HepG2 (cell line): ENCODE data around the gene RGS1. TPM values are rescaled to one million over a fixed set of nuclear protein-coding genes. Genes with fewer than 3 reads are reported as not detected.

Source experiments
- ATAC-seq: fragments of 200-7000 bp; cut with Tn5 transposase; 3 replicates; pipeline ENCODE4 v1.9.1; 2020; ENCODE audit warnings: mild to moderate bottlenecking, moderate library complexity
- BruUV-seq: library from RNA; stranded (reverse); fragments of 400-500 nt; replicated peaks from 2 replicates; lab custom pipeline; 2021; lab: Mats Ljungman, UMichigan
- CTCF ChIA-PET: fragments of 300-600 bp; formaldehyde crosslinking; extraction: SDS; loops from one replicate; lab custom pipeline; 2021; ENCODE audit warnings: low total read pairs, inconsistent platforms, low intra/inter-chr PET ratio; lab: Yijun Ruan, JAX
- POLR2A ChIA-PET: fragments of 350-600 bp; sonication (Branson Sonifier 250); formaldehyde crosslinking; loops from one replicate; lab custom pipeline; 2020; ENCODE audit warnings: antibody characterized with exemption, inconsistent platforms; lab: Yijun Ruan, JAX
- DNase-seq: peaks from one replicate; pipeline ENCODE4 v3.0.0-alpha.2; 2015; ENCODE audit warnings: low spot score
- FAIRE-seq: peaks from 3 replicates; lab custom pipeline; 2011; peaks lifted over from hg19 to GRCh38; lab: Jason Lieb, UNC
- H2AFZ ChIP-seq: one replicate; pipeline ENCODE4 v1.6.1; 2011; ENCODE audit warnings: low read length, inconsistent platforms
- H3K27ac ChIP-seq: fragments of 300-600 bp; 3 replicates; pipeline ENCODE4 v1.8.0; 2011; ENCODE audit warnings: mixed run types, mild to moderate bottlenecking, mixed read lengths, low read length, inconsistent platforms; ENCODE audit not compliant: insufficient read depth; ENCODE audit errors: extremely low read length
- H3K27me3 ChIP-seq, 2 experiments: fragments of 200-600 bp in 1 of 2; 2 replicates in 1 of 2; 3 replicates in 1 of 2; pipeline versions ENCODE4 v1.6.0 to v1.8.0; 2011; ENCODE audit warnings: low read length in 2 of 2, mild to moderate bottlenecking in 2 of 2, moderate library complexity in 2 of 2, inconsistent platforms in 1 of 2; ENCODE audit not compliant: insufficient read depth in 2 of 2, control insufficient read depth in 1 of 2
- H3K36me3 ChIP-seq, 2 experiments: fragments of 200-600 bp in 1 of 2; replicated peaks in 1 of 2; 2 replicates in 1 of 2; 3 replicates in 1 of 2; pipeline versions ENCODE4 v1.5.1 to v1.8.0; 2011; ENCODE audit warnings: low read length in 2 of 2, inconsistent platforms in 1 of 2; ENCODE audit not compliant: insufficient read depth in 2 of 2, control insufficient read depth in 1 of 2
- H3K4me1 ChIP-seq: 2 replicates; pipeline ENCODE4 v1.5.1; 2012; ENCODE audit warnings: low read length, inconsistent platforms; ENCODE audit not compliant: insufficient read depth
- H3K4me2 ChIP-seq: 2 replicates; pipeline ENCODE4 v1.6.0; 2011; ENCODE audit warnings: low read depth, low read length, inconsistent platforms
- H3K4me3 ChIP-seq, 3 experiments: fragments of 200-600 bp in 1 of 3; sonication (generic), shearing (Covaris generic) in 1 of 3; replicated peaks in 1 of 3; 2 replicates each; pipeline ENCODE4 v1.5.1; 2011 to 2016; ENCODE audit warnings: low read length in 3 of 3, inconsistent platforms in 2 of 3, low read depth in 2 of 3, mild to moderate bottlenecking in 2 of 3, control low read depth in 1 of 3, mixed read lengths in 1 of 3; ENCODE audit not compliant: insufficient read depth in 1 of 3
- H3K79me2 ChIP-seq: one replicate; pipeline ENCODE4 v1.6.1; 2011; ENCODE audit warnings: low read length, inconsistent platforms; ENCODE audit not compliant: insufficient read depth
- H3K9ac ChIP-seq: 2 replicates; pipeline ENCODE4 v1.6.0; 2011; ENCODE audit warnings: mild to moderate bottlenecking, low read depth, low read length, inconsistent platforms; ENCODE audit not compliant: insufficient read depth
- H3K9me3 ChIP-seq: 2 replicates; pipeline ENCODE4 v1.5.1; 2012; ENCODE audit warnings: mild to moderate bottlenecking, low read length
- H4K20me1 ChIP-seq: 2 replicates; pipeline ENCODE4 v1.6.0; 2011; ENCODE audit warnings: inconsistent platforms, mild to moderate bottlenecking, low read length, moderate library complexity; ENCODE audit not compliant: insufficient read depth
- GFI1 ChIP-seq: sonication (generic); formaldehyde crosslinking; IDR thresholded peaks from 2 replicates; pipeline ENCODE4 v1.5.0; 2020; ENCODE audit warnings: missing genetic modification reagents, mild to moderate bottlenecking, borderline replicate concordance
- HDAC1 ChIP-seq: sonication (generic); formaldehyde crosslinking; IDR thresholded peaks from 2 replicates; pipeline ENCODE4 v1.5.1; 2020; ENCODE audit warnings: mild to moderate bottlenecking, missing genetic modification reagents
- JARID2 ChIP-seq: sonication (generic); formaldehyde crosslinking; IDR thresholded peaks from 2 replicates; pipeline ENCODE4 v1.8.1; 2023; ENCODE audit warnings: missing genetic modification reagents, inconsistent platforms; ENCODE audit not compliant: insufficient replicate concordance
- KDM4B ChIP-seq: sonication (generic); formaldehyde crosslinking; IDR thresholded peaks from 2 replicates; pipeline ENCODE4 v1.4.0; 2020; ENCODE audit warnings: missing genetic modification reagents
- ZNF333 ChIP-seq: sonication (generic); formaldehyde crosslinking; IDR thresholded peaks from 2 replicates; pipeline ENCODE4 v1.4.0; 2020; ENCODE audit warnings: mild to moderate bottlenecking, missing genetic modification reagents, borderline replicate concordance
- WGBS: methylation state at CpG from one replicate; pipeline ENCODE4 v1.1.6; 2017; ENCODE audit warnings: low lambda C conversion rate; 5-methylcytosine and 5-hydroxymethylcytosine counted together
- in situ Hi-C: cut with HindIII; loops from 2 replicates; pipeline ENCODE4 v1.10.0; 2017; ENCODE audit warnings: low pct_unique_long_range_greater_than_20kb; ENCODE audit not compliant: extremely low pct_ligation_motif_present
- intact Hi-C: fragments of 100-400 bp; cut with micrococcal nuclease; formaldehyde crosslinking; loops from one replicate; pipeline ENCODE4 v1.10.0; 2022; ENCODE audit not compliant: unreplicated experiment
- polyA plus RNA-seq, 8 experiments: library from polyadenylated mRNA; depleted of rRNA in 3 of 8; stranded (reverse) in 7 of 8; unstranded in 1 of 8; fragments of >200 nt; fragmentation: Illumina TruSeq in 4 of 8; extraction: Trizol in 4 of 8; gene quantifications; 2 replicates each; pipeline versions ENCODE4 v1.2.1 to v1.2.3, GENCODE V29; 2011 to 2016; ENCODE audit warnings: low read depth in 4 of 8, missing spikeins in 1 of 8, mixed read lengths in 1 of 8; ENCODE audit not compliant: insufficient read depth in 1 of 8
- total RNA-seq, 5 experiments: library from RNA; depleted of rRNA; stranded (reverse); fragments of >200 nt; fragmentation: Illumina TruSeq; extraction: Trizol; gene quantifications; 2 replicates each; pipeline ENCODE4 v1.2.3, GENCODE V29; 2016; ENCODE audit warnings: low read depth in 1 of 5
- TF ChIP-seq, protein P1 (sequence below): sonication (generic); formaldehyde crosslinking; IDR thresholded peaks from 2 replicates; pipeline ENCODE4 v1.5.0; 2020; ENCODE audit warnings: missing genetic modification reagents
- TF ChIP-seq, protein P2 (sequence below): sonication (generic); formaldehyde crosslinking; IDR thresholded peaks from 2 replicates; pipeline ENCODE4 v1.4.0; 2020; ENCODE audit warnings: missing genetic modification reagents
- TF ChIP-seq, protein P3 (sequence below): sonication (generic); formaldehyde crosslinking; IDR thresholded peaks from 2 replicates; pipeline ENCODE4 v1.4.0; 2020; ENCODE audit warnings: missing genetic modification reagents
- TF ChIP-seq, protein P4 (sequence below), 2 experiments: fragments of 450-650 bp in 1 of 2; sonication (generic) in 1 of 2; formaldehyde crosslinking; IDR thresholded peaks; 2 replicates each; pipeline versions ENCODE4 v1.5.0 to v1.8.0; 2020 to 2022; ENCODE audit warnings: mild to moderate bottlenecking in 1 of 2, missing genetic modification reagents in 1 of 2
- TF ChIP-seq, protein P5 (sequence below): sonication (generic); formaldehyde crosslinking; IDR thresholded peaks from 2 replicates; pipeline ENCODE4 v1.8.1; 2023; ENCODE audit warnings: mild to moderate bottlenecking, missing genetic modification reagents, borderline replicate concordance
- TF ChIP-seq, protein P6 (sequence below): sonication (generic); formaldehyde crosslinking; conservative IDR thresholded peaks from 2 replicates; pipeline ENCODE4 v1.4.0; 2020; ENCODE audit warnings: mild to moderate bottlenecking, missing genetic modification reagents, moderate library complexity

The RGS1 gene
- total and polyA plus RNA-seq, 2 of the 13 experiments (the other 11 are each of a cell fraction or from before 2014, with no cell fraction given) = not detected

DNA sequence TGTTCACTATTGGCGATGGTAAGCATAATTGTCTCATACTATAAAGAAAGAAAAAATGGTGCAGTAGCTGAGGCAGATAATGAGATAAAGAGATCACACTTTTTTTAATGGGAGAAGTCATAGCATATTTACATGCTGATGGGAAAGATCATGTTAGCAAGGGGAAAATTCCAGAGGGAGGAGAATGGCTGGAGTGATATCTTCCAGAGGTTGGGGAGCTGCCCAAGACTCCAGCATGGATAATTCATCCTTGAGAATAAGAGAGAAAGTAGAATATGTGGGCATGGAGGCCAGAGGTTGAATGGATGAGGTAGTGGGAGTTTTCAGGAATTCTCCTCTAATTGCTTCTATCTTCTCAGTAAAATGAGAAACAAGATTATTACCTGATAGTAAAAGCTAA is 45.8 kb upstream of the RGS1 start (continued):
- TF ChIP-seq, protein P1, sequence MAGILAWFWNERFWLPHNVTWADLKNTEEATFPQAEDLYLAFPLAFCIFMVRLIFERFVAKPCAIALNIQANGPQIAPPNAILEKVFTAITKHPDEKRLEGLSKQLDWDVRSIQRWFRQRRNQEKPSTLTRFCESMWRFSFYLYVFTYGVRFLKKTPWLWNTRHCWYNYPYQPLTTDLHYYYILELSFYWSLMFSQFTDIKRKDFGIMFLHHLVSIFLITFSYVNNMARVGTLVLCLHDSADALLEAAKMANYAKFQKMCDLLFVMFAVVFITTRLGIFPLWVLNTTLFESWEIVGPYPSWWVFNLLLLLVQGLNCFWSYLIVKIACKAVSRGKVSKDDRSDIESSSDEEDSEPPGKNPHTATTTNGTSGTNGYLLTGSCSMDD (CRISPR knock-in tag) = no peak
- no peak for TF ChIP-seq KDM4B (CRISPR knock-in tag)
- TF ChIP-seq, all 625 proteins: peak for 0

DNA sequence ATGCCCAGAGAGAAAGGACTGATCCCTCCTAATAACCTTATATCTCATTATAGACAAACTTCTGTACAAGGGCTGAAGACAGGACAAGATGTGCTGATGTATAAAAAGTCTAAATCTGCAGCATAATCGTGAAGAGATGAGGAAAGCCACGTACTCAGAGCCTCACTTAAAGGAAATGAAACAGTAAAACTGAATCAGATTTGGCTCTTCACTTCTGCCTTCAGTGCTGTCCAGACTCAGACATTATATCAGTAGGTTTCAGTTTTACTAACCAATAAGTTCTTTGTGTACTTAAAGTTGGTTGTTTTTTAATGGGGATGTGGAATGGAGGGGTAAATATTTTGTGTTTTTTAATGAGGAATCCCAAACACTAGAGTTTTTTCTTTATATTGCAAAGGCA is 45.3 kb upstream of the RGS1 start:
- H3K27ac ChIP-seq = no peak overlapping the region
- no TSS peak for BruUV-seq
- 18% methylated on average over 2 of the region's 2 CpGs for WGBS
- H3K79me2 ChIP-seq = no peaks in the 10 kb centered on the region
- in situ Hi-C loops (no loop called here), intact Hi-C loops (no loop called here)
- H4K20me1 ChIP-seq = no peaks in the 10 kb centered on the region
- H3K27me3 ChIP-seq = no peaks in the 10 kb centered on the region; a peak in 1 of 5 replicates
- TF ChIP-seq, protein P2, sequence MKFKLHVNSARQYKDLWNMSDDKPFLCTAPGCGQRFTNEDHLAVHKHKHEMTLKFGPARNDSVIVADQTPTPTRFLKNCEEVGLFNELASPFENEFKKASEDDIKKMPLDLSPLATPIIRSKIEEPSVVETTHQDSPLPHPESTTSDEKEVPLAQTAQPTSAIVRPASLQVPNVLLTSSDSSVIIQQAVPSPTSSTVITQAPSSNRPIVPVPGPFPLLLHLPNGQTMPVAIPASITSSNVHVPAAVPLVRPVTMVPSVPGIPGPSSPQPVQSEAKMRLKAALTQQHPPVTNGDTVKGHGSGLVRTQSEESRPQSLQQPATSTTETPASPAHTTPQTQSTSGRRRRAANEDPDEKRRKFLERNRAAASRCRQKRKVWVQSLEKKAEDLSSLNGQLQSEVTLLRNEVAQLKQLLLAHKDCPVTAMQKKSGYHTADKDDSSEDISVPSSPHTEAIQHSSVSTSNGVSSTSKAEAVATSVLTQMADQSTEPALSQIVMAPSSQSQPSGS (CRISPR knock-in tag) = no peak
- TF ChIP-seq, protein P3, sequence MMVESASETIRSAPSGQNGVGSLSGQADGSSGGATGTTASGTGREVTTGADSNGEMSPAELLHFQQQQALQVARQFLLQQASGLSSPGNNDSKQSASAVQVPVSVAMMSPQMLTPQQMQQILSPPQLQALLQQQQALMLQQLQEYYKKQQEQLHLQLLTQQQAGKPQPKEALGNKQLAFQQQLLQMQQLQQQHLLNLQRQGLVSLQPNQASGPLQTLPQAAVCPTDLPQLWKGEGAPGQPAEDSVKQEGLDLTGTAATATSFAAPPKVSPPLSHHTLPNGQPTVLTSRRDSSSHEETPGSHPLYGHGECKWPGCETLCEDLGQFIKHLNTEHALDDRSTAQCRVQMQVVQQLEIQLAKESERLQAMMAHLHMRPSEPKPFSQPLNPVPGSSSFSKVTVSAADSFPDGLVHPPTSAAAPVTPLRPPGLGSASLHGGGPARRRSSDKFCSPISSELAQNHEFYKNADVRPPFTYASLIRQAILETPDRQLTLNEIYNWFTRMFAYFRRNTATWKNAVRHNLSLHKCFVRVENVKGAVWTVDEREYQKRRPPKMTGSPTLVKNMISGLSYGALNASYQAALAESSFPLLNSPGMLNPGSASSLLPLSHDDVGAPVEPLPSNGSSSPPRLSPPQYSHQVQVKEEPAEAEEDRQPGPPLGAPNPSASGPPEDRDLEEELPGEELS (CRISPR knock-in tag) = no peak
- TF ChIP-seq HDAC1 (CRISPR knock-in tag) (no peak), JARID2 (CRISPR knock-in tag) (no peak), ZNF333 (CRISPR knock-in tag) (no peak), GFI1 (no peak)
- TF ChIP-seq, protein P4, sequence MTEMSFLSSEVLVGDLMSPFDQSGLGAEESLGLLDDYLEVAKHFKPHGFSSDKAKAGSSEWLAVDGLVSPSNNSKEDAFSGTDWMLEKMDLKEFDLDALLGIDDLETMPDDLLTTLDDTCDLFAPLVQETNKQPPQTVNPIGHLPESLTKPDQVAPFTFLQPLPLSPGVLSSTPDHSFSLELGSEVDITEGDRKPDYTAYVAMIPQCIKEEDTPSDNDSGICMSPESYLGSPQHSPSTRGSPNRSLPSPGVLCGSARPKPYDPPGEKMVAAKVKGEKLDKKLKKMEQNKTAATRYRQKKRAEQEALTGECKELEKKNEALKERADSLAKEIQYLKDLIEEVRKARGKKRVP (CRISPR knock-in tag; IDR thresholded peaks at IDR 0.05) = no peak
- TF ChIP-seq, protein P5, sequence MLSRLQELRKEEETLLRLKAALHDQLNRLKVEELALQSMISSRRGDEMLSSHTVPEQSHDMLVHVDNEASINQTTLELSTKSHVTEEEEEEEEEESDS = no peak
- TF ChIP-seq, protein P6, sequence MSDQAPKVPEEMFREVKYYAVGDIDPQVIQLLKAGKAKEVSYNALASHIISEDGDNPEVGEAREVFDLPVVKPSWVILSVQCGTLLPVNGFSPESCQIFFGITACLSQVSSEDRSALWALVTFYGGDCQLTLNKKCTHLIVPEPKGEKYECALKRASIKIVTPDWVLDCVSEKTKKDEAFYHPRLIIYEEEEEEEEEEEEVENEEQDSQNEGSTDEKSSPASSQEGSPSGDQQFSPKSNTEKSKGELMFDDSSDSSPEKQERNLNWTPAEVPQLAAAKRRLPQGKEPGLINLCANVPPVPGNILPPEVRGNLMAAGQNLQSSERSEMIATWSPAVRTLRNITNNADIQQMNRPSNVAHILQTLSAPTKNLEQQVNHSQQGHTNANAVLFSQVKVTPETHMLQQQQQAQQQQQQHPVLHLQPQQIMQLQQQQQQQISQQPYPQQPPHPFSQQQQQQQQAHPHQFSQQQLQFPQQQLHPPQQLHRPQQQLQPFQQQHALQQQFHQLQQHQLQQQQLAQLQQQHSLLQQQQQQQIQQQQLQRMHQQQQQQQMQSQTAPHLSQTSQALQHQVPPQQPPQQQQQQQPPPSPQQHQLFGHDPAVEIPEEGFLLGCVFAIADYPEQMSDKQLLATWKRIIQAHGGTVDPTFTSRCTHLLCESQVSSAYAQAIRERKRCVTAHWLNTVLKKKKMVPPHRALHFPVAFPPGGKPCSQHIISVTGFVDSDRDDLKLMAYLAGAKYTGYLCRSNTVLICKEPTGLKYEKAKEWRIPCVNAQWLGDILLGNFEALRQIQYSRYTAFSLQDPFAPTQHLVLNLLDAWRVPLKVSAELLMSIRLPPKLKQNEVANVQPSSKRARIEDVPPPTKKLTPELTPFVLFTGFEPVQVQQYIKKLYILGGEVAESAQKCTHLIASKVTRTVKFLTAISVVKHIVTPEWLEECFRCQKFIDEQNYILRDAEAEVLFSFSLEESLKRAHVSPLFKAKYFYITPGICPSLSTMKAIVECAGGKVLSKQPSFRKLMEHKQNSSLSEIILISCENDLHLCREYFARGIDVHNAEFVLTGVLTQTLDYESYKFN (CRISPR knock-in tag) = no peak
- H3K4me3 ChIP-seq = no peak overlapping the region
- no peak overlapping the region for H3K4me2 ChIP-seq
- H2AFZ ChIP-seq = no peak overlapping the region
- POLR2A ChIA-PET = no interaction called here
- no peaks in the 10 kb centered on the region for H3K9me3 ChIP-seq
- H3K36me3 ChIP-seq = no peaks in the 10 kb centered on the region
- no peak for ATAC-seq
- no peak overlapping the region for H3K9ac ChIP-seq
- FAIRE-seq = no peak
- DNase-seq = no peak
- CTCF ChIA-PET = no interaction called here
- H3K4me1 ChIP-seq = no peaks in the 10 kb centered on the region
